Mesenteric fat pad (tissue), 1 donor: Measurements from ENCODE around the gene SIGLEC10. TPM values are rescaled to one million over a fixed set of nuclear protein-coding genes. Genes with fewer than 3 reads are reported as not detected.

Source experiments
- DNase-seq: peaks from one replicate; pipeline ENCODE4 v3.0.0-alpha.2; 2020; ENCODE audit warnings: low spot score
- total RNA-seq: library from RNA; stranded (reverse); fragmentation: NEBNext Ultra II Directional; extraction: Animal tissue kit (Norgen Biotek cat#: 25700); gene quantifications from one replicate; pipeline ENCODE4 v1.2.1, GENCODE V29; 2021
- donor health status: DM: yes; HTN: yes; CAD: no.

The SIGLEC10 gene
- total RNA-seq, 1 donor from 2014 or later, result 5.2 TPM

DNA sequence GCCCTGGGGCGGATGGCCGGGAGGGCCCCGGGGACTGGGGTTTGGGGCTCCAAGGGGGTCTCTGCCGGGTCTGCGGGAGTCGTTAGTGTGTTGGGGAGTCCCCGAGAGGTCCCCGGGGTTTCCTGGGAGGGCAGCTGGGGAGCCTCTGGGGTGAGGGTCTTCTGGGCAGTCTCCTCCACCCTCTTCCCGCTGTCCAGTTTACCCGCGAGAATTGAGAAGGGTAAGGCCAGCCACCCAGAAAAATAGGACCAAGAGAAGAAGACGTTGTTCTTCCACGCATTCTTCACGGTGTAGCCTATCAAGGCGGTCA is 50.2 kb downstream of the SIGLEC10 start:
- DNase-seq, result no peak

DNA sequence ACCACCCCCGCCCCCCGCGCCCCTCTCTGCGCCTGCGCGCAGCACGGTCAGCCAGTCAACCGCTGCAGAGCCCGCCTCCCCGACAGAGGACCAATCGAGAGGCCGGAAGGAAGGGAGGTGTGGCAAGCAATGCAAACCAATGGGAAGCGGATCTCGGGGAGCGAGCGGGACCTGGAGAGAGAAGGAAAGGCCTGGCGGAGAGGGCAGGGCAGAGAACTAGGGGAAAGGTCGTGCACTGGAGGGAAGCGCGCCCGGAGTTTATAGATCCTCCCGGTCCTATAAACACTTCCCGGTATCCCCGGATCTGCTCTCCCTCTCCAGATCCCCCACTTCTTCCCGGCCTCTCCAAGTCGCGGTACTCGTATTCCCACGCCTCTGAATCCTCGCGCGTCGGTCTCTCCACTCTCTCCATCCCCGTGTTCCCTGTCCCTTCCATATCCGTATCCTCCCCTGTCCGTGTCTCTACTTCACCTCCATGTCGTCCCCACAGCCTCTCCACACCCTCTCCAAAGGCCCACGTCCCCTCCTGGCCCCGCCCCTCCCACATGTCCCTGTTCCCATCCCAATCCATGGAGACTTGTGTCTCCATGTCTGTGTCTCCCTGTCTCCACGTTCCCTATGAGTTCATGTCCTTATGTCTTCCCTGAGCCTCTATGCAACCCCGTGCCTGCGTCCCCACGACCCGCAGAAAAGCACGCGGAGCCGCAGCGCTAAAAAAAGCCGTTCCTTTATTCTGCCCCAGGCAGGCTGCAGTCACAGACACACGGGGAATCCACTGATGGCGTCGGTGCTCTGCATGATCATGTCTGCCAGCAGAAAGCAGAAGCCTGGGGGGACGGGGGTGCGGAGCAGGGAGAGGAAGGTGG is 50.8 kb downstream of the SIGLEC10 start:
- peak; percentile 98 for DNase-seq

DNA sequence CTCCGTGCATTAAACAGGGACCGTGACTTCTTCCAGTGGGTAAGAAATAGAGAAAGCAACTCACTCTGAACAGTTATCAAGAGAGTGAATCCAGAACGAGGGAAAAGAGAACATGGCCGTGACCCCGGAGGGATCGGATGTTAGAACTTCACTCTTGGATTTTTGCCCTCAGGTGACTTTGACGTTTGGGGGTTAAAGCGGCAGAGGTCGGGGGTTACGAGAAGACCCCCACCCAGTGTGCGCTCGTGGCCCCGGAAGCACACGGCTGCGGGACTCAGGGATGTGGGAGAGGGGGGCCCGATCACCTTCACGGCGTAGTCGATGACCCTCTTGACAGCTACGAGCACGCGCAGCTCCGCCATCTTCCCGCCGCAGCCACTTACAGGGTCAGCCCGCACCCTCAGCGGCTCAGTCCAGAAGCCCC is 51.5 kb downstream of the SIGLEC10 start, which contains the start of gene ETFB:
Gene ETFB (minus strand): TSS at position 424 of the 424 bp plus-strand sequence. CDS start 62 bp downstream, at position 362.
- DNase-seq, result no peak

DNA sequence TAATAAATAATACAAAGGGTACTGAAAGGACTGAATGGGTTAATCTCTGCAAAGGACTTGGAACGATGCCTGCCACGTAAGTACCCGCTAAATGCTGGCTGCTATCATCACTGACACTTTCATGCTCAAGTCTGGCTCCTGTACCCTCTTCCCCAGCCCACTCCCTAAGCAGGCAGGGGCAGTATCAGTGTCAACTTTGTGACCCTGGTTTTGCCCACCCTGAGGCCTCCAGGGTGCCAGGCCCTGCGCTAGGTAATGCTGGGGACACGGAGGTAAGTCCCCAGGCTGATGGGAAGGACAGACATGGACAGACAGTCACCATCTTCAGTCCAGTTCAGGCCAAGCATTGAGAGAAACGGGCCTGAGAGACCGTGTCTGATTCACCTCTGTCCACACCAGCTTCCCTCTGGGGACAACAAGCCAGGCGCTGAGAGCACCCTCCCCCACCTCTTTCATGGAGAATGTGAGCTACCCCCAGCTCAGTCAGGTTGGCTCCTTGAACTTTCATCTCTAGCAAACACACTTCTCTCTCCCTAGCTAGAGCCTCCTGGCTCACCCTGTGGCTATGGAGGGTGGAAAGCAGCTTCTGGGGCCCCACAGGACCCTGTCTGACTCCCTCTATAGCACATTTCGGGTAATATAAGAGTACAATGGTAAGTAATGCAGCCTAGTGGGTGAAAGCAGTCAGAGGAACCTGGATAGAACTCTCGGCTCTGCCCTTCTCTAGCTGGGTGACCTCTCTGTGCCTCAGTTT is 52.1 kb downstream of the SIGLEC10 start:
- DNase-seq, result no peak

DNA sequence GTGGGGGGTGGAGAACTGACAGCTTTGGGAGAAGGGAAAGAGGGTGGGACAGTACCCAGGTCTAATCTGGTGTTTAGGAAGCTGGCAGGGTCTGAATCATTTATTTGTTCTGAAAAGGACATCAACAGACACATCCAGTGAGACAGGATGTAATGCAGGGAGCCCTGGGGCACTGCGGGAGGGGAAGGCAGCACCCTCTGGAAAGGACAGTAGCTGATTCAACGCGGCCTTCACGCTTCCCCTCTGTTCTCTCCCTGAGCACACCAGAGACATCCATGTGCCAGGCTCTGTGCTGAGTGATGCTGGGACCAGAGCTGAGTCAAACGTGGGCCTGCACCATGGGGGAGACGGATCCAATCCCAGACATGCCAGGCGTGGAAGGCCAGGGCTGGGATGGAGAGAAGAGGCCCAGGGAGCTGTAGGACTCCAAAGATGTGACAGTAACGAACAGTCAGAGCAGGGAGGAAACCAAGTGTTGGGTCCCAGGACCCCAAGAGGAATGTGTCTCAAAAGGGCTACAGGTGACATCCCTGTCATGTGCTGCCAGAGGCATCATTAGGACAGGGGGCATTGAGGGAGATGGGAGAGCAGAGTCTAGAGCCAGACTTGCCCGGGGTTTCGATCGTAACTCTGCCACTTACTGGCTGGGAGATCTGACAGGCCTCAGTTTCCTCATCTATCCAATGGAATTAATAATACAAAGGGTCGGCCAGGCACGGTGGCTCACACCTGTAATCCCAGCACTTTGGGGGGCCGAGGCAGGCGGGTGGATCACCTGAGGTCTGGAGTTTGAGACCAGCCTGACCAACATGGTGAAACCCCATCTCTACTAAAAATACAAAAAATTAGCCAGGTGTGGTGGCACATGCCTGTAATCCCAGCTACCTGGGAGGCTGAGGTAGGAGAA is 53.0 kb downstream of the SIGLEC10 start:
- no peak for DNase-seq

DNA sequence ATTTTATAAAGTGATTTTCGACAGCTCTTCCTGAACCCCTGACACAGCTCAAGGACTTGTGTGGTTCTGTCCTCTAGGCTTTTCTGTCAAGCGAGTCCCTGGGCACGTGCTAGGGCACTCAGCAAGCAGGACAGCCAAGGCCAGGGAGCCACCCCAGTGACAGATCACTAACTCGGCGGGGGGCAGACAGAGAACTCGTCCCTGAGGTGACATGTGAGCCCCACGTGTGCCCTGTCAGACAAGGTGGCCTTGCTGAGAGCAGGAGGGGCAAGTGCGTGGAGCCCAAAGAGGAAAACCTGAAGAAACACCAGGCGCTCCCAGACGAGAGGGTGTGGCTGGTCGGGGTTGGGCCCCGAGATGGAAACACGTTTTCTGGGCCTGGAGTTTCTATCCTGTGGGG is 56.2 kb downstream of the SIGLEC10 start:
- DNase-seq, result no peak

Other genes starting within 250 kb of the SIGLEC10 start
- 18.6 TPM for gene CD33, start 192.6 kb downstream of the SIGLEC10 start, total RNA-seq
- gene SIGLECL1, start 166.6 kb downstream of the SIGLEC10 start, total RNA-seq, result not detected
- gene IGLON5, start 106.0 kb downstream of the SIGLEC10 start, total RNA-seq, result 3.7 TPM
- gene VSIG10L, start 75.5 kb downstream of the SIGLEC10 start, total RNA-seq, result 2.4 TPM
- 194 TPM for gene ETFB, start 51.3 kb downstream of the SIGLEC10 start, total RNA-seq
- 4.4 TPM for gene CLDND2, start 48.6 kb downstream of the SIGLEC10 start, total RNA-seq
- gene NKG7, start 45.0 kb downstream of the SIGLEC10 start, total RNA-seq, result 3.7 TPM
- not detected for gene LIM2, start 29.7 kb downstream of the SIGLEC10 start, total RNA-seq
- gene C19orf84, start 27.1 kb downstream of the SIGLEC10 start, total RNA-seq, result not detected
- 0.39 TPM for gene SIGLEC8, start 40.8 kb upstream of the SIGLEC10 start, total RNA-seq
- gene CEACAM18, start 60.9 kb upstream of the SIGLEC10 start, total RNA-seq, result not detected
- gene SIGLEC12, start 84.2 kb upstream of the SIGLEC10 start, total RNA-seq, result 1.9 TPM
- 0.58 TPM for gene SIGLEC6, start 114.0 kb upstream of the SIGLEC10 start, total RNA-seq
- 8.8 TPM for gene ZNF175, start 153.6 kb upstream of the SIGLEC10 start, total RNA-seq
- gene SIGLEC5, start 212.8 kb upstream of the SIGLEC10 start, total RNA-seq, result 2.2 TPM
- 12.5 TPM for gene SIGLEC14, start 229.2 kb upstream of the SIGLEC10 start, total RNA-seq